GM21619 (cell line): ENCODE results near the gene TEDC2.
"Not testable (repeated sequence)": the region's sequence is repeated elsewhere in the genome, so short reads cannot be mapped to it uniquely, and the experiment has no call there.

Experiments
- ATAC-seq: cut with Tn5 transposase; IDR thresholded peaks from one replicate; pipeline ENCODE4 v1.9.1; 2021; ENCODE audit not compliant: unreplicated experiment

The TEDC2 gene

GRCh38 chr16:2459647-2460390, at the start of gene TEDC2:
Gene TEDC2 (plus strand): TSS chr16:2460109. CDS start chr16:2460145, 36 bp downstream.
- ATAC-seq, result peak; percentile 88

- ATAC-seq, result no peak
Observed at GRCh38 chr16:2415085-2415484, 44.8 kb upstream of the TEDC2 start.

- ATAC-seq, result no peak
Observed at GRCh38 chr16:2420035-2420434, 39.9 kb upstream of the TEDC2 start.

GRCh38 chr16:2422123-2422867, 37.6 kb upstream of the TEDC2 start:
- no peak for ATAC-seq

GRCh38 chr16:2424061-2425007, 35.6 kb upstream of the TEDC2 start:
- ATAC-seq, result no peak

GRCh38 chr16:2425008-2425518, 34.8 kb upstream of the TEDC2 start:
- ATAC-seq, result no peak

GRCh38 chr16:2425825-2426430, 34.0 kb upstream of the TEDC2 start:
- ATAC-seq, result no peak

- no peak for ATAC-seq
Observed at GRCh38 chr16:2426941-2427361, 33.0 kb upstream of the TEDC2 start.

GRCh38 chr16:2427526-2427925, 32.4 kb upstream of the TEDC2 start:
- ATAC-seq, result no peak

- ATAC-seq, result peak; percentile 26
Observed at GRCh38 chr16:2428051-2428783, 31.7 kb upstream of the TEDC2 start.

GRCh38 chr16:2428784-2429033, 31.2 kb upstream of the TEDC2 start:
- peak; percentile 8 for ATAC-seq

GRCh38 chr16:2429034-2429770, 30.7 kb upstream of the TEDC2 start, which contains the start of gene CCNF:
Gene CCNF (plus strand): TSS chr16:2429447. CDS start chr16:2429482, 35 bp downstream.
- peak; percentile 76 for ATAC-seq

GRCh38 chr16:2429771-2430663, 29.9 kb upstream of the TEDC2 start:
- ATAC-seq, result peak; percentile 3

- no peak for ATAC-seq
Observed at GRCh38 chr16:2432286-2432685, 27.6 kb upstream of the TEDC2 start.

- ATAC-seq, result no peak
Observed at GRCh38 chr16:2432801-2433505, 27.0 kb upstream of the TEDC2 start.

- ATAC-seq, result not testable (repeated sequence)
Observed at GRCh38 chr16:2435236-2435635, 24.7 kb upstream of the TEDC2 start.

- ATAC-seq, result no peak
Observed at GRCh38 chr16:2436110-2436509, 23.8 kb upstream of the TEDC2 start.
